ENCODE measurements around the gene NME7. TPM values are rescaled to one million over a fixed set of nuclear protein-coding genes. Genes with fewer than 3 reads are reported as not detected.

Gene NME7, protein sequence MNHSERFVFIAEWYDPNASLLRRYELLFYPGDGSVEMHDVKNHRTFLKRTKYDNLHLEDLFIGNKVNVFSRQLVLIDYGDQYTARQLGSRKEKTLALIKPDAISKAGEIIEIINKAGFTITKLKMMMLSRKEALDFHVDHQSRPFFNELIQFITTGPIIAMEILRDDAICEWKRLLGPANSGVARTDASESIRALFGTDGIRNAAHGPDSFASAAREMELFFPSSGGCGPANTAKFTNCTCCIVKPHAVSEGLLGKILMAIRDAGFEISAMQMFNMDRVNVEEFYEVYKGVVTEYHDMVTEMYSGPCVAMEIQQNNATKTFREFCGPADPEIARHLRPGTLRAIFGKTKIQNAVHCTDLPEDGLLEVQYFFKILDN
- 17.0 to 35.9 TPM (median 20.4 TPM) in 5 replicates for total RNA-seq (2022; extraction: Qiagen RNA extraction; ENCODE audit: low read depth)

GRCh38 chr1:169367686-169368405 lies at the start of gene NME7, which contains the start of gene BLZF1:
Gene NME7 (minus strand): TSS chr1:169367797. CDS start chr1:169367710, 87 bp downstream.
Gene BLZF1 (plus strand): TSS chr1:169368195. CDS start chr1:169369523, 1,328 bp downstream.

DNA sequence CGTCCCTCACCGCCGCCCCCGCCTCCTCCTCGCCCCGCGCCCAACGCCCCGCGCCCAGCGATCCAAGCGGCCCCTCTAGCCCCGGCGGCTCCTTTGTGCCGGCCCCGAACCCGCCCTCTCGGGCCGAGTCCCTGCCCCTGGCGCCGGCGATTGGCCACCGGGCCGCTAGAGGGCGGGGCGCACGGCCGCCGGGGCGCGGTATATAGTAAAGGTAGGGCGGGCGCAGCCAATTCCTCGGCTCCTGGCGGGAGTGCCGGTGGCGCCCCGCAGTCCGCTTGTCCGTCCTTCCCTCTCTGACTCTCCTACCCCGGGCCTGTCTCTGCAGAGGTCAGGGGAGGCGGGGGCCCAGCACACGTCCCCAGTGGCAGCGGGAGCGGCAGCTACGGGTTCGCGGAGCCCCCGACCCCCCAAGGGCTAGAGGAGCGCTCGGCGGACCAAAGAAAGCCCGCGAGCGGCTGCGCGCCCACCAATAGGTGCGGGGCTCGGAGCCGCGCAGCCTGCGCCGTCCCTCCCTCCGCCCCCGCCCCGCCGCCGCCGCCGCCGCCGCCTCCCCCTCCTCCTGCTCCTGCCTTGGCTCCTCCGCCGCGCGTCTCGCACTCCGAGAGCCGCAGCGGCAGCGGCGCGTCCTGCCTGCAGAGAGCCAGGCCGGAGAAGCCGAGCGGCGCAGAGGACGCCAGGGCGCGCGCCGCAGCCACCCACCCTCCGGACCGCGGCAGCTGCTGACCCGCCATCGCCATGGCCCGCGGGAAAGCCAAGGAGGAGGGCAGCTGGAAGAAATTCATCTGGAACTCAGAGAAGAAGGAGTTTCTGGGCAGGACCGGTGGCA lies 261.3 kb downstream of the NME7 start, which contains the start of gene ATP1B1:
TSS of gene ATP1B1 (plus strand) at position 596 of the 826 bp plus-strand sequence. CDS start at position 736, 140 bp downstream.

Other genes starting within 250 kb of the NME7 start
- gene BLZF1, start 398 bp upstream of the NME7 start, total RNA-seq (2022; extraction: Qiagen RNA extraction; ENCODE audit: low read depth): 12.4 to 19.5 TPM (median 15.2 TPM) in 5 replicates
- gene CCDC181, start 59.7 kb upstream of the NME7 start, total RNA-seq (2022; extraction: Qiagen RNA extraction; ENCODE audit: low read depth): 0.13 to 0.29 TPM (median 0.19 TPM) in 4 of 5 replicates, not detected in the other
- gene SLC19A2, start 118.1 kb upstream of the NME7 start, total RNA-seq (2022; extraction: Qiagen RNA extraction; ENCODE audit: low read depth): 15.4 to 21.4 TPM (median 20.5 TPM) in 5 replicates
- gene F5, start 218.7 kb upstream of the NME7 start, total RNA-seq (2022; extraction: Qiagen RNA extraction; ENCODE audit: low read depth): 0.05 to 0.43 TPM (median 0.06 TPM) in 5 replicates

Data from A549 treated with GW870086 at 1 μM for 4 hours (cell line).